ENCODE results near the gene PRKN.

The PRKN gene

DNA sequence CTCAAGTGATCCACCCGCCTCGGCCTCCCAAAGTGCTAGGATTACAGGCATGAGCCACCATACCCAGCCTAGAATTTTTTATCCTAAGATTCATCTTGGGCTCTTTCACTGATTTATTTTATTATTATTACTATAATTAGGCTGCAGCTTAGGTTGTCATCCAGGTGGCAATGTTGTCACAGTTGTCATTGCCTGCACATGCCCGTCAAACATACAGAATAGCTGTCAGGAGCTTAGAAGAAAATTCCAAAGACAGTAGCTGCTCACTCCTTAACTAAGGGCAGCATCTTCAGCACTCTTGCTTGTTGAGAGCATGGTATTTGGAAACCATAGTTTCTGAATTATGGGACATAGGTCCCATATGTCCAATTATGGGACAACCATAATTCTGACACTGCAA, 1118.8 kb downstream of the PRKN start:
- no peak for DNase-seq (ENCODE audit: extremely low read depth, low read depth)
- TF ChIP-seq, protein P1, sequence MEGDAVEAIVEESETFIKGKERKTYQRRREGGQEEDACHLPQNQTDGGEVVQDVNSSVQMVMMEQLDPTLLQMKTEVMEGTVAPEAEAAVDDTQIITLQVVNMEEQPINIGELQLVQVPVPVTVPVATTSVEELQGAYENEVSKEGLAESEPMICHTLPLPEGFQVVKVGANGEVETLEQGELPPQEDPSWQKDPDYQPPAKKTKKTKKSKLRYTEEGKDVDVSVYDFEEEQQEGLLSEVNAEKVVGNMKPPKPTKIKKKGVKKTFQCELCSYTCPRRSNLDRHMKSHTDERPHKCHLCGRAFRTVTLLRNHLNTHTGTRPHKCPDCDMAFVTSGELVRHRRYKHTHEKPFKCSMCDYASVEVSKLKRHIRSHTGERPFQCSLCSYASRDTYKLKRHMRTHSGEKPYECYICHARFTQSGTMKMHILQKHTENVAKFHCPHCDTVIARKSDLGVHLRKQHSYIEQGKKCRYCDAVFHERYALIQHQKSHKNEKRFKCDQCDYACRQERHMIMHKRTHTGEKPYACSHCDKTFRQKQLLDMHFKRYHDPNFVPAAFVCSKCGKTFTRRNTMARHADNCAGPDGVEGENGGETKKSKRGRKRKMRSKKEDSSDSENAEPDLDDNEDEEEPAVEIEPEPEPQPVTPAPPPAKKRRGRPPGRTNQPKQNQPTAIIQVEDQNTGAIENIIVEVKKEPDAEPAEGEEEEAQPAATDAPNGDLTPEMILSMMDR (IDR thresholded peaks at IDR 0.05; ENCODE audit: low read depth, low read length) = no peak

- TF ChIP-seq, protein P1 (IDR thresholded peaks at IDR 0.05; ENCODE audit: low read depth, low read length) = no peak
- no peak for DNase-seq (ENCODE audit: extremely low read depth, low read depth)
Measured at GRCh38 chr6:161607696-161608297, 1119.8 kb downstream of the PRKN start.

- no peak for DNase-seq (ENCODE audit: extremely low read depth, low read depth)
- TF ChIP-seq, protein P1 (IDR thresholded peaks at IDR 0.05; ENCODE audit: low read depth, low read length) = no peak
Measured at GRCh38 chr6:161602359-161602758, 1125.2 kb downstream of the PRKN start.

DNA sequence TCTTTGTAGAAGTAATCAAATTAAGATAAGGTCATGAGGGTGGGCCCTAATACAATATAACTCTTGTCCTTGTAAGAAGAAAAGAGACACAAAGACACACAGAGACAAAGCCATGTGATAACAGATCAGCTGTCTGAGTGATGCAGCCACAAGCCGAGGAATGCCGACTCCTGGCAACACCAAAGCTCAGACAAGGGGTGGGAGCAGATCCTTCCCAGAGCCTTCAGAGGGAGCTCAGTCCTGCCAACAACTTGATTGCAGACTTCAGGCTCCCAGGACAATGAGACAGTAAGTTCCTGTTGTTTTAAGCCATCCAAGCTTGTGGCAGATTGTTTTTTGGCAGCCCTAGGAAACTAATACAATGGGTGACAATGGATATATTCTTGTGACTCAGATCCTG, 1128.7 kb downstream of the PRKN start:
- TF ChIP-seq, protein P1 (IDR thresholded peaks at IDR 0.05; ENCODE audit: low read depth, low read length) = no peak
- DNase-seq (ENCODE audit: extremely low read depth, low read depth) = no peak

- no peak for DNase-seq (ENCODE audit: extremely low read depth, low read depth)
- TF ChIP-seq, protein P1 (IDR thresholded peaks at IDR 0.05; ENCODE audit: low read depth, low read length) = no peak
Measured at GRCh38 chr6:161596807-161597520, 1130.6 kb downstream of the PRKN start.

- DNase-seq (ENCODE audit: extremely low read depth, low read depth) = no peak
- TF ChIP-seq, protein P1 (IDR thresholded peaks at IDR 0.05; ENCODE audit: low read depth, low read length) = no peak
Measured at GRCh38 chr6:161594412-161594811, 1133.2 kb downstream of the PRKN start.

DNA sequence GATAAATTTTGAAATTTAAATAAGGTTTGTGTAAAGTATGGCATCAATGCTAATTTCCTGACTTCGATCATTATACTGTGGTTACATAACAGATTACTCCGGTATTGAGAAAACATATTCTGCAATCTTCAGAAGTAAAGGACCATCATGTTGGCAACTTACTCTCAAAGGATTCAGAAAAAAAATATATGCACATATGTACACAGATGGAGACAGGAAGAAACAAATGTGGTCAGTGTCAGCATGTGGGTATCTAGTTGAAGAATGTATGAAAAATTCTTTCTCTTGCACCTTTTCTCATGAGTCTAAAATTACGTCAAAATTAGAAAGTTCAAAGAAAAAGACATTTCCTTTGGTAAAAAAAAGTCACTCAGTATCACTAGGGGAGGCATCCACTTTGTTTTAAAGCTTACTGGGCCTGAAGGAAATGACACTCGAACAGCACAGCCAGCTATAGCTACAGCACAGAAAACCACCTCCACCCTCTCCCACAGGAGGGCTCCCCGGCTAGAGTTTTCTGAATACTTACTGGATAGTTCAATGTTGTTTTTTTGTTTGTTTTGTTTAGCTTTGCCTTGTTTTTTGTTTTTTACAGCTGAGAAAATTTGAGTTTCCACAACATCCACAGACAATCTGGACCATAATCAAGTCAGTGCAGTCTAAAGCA, 1136.5 kb downstream of the PRKN start:
- TF ChIP-seq, protein P1 (IDR thresholded peaks at IDR 0.05; ENCODE audit: low read depth, low read length) = no peak; the same call in 1 of the 2 replicates
- DNase-seq (ENCODE audit: extremely low read depth, low read depth) = no peak

Measured in AG09319 (cell line).